ENCODE results near the gene KCNIP1. TPM values are rescaled to one million over a fixed set of nuclear protein-coding genes. Genes with fewer than 3 reads are reported as not detected.

Gene KCNIP1
- total and polyA plus RNA-seq, 8 donors: 0.35 to 4.9 (median 2.5) TPM

- H3K27ac ChIP-seq: no peak overlapping the region
- no peaks in the 10 kb centered on the region for H3K9me3 ChIP-seq
- no peaks in the 10 kb centered on the region for H3K4me1 ChIP-seq
- no peak overlapping the region for H3K4me3 ChIP-seq
- ATAC-seq: no peak
- H3K27me3 ChIP-seq: peaks cover 0 to 13% of the 10 kb centered on the region in 2 donors
- no peaks in the 10 kb centered on the region for H3K36me3 ChIP-seq
- intact Hi-C loops (cut with DNase I): no loop called here
- TF ChIP-seq, protein P1, sequence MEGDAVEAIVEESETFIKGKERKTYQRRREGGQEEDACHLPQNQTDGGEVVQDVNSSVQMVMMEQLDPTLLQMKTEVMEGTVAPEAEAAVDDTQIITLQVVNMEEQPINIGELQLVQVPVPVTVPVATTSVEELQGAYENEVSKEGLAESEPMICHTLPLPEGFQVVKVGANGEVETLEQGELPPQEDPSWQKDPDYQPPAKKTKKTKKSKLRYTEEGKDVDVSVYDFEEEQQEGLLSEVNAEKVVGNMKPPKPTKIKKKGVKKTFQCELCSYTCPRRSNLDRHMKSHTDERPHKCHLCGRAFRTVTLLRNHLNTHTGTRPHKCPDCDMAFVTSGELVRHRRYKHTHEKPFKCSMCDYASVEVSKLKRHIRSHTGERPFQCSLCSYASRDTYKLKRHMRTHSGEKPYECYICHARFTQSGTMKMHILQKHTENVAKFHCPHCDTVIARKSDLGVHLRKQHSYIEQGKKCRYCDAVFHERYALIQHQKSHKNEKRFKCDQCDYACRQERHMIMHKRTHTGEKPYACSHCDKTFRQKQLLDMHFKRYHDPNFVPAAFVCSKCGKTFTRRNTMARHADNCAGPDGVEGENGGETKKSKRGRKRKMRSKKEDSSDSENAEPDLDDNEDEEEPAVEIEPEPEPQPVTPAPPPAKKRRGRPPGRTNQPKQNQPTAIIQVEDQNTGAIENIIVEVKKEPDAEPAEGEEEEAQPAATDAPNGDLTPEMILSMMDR (IDR thresholded peaks at IDR 0.05): no peak
- DNase-seq: no peak
Observed at GRCh38 chr5:170644501-170644900, 140.7 kb downstream of the KCNIP1 start.

DNA sequence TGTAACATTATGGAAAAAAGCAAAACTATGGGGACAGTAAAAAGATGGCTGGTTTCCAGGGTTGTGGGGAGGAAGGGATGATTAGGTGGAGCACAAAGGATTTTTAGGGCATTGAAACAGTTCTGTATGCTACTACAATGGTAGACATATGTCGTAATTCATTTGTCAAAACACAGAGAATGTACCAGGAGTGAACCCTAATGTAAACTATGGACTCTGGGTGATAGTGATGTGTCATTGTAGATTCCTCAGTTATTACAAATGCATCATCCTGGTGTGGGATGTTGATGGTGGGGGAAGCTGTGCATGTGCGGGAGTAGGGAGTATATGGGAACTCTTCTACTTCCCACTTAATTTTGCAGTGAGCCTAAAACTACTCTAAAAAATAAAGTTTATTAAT lies 144.7 kb downstream of the KCNIP1 start:
- ATAC-seq: no peak
- DNase-seq: no peak
- H3K4me3 ChIP-seq: no peak overlapping the region
- no peak overlapping the region for H3K27ac ChIP-seq
- TF ChIP-seq, protein P1 (IDR thresholded peaks at IDR 0.05): no peak
- peaks cover 0 to 13% of the 10 kb centered on the region in 2 donors for H3K27me3 ChIP-seq
- no peaks in the 10 kb centered on the region for H3K36me3 ChIP-seq
- H3K9me3 ChIP-seq: no peaks in the 10 kb centered on the region
- intact Hi-C loops (cut with DNase I): no loop called here
- H3K4me1 ChIP-seq: no peaks in the 10 kb centered on the region

- Histone ChIP-seq H3K4me1 (no peaks in the 10 kb centered on the region), H3K4me3 (no peak overlapping the region), H3K9me3 (no peaks in the 10 kb centered on the region), H3K27ac (no peak overlapping the region), H3K27me3 (peaks cover 0 to 9% of the 10 kb centered on the region in 2 donors), H3K36me3 (no peaks in the 10 kb centered on the region)
- TF ChIP-seq, protein P1 (IDR thresholded peaks at IDR 0.05): no peak
- no peak for ATAC-seq
- no peak for DNase-seq
- intact Hi-C loops (cut with DNase I): no loop called here
Observed at GRCh38 chr5:170650850-170651249, 147.0 kb downstream of the KCNIP1 start.

- Histone ChIP-seq H3K9me3 (no peaks in the 10 kb centered on the region), H3K4me1 (no peaks in the 10 kb centered on the region), H3K27ac (no peak overlapping the region), H3K27me3 (peaks cover 0 to 3% of the 10 kb centered on the region in 2 donors), H3K4me3 (no peak overlapping the region), H3K36me3 (no peaks in the 10 kb centered on the region)
- ATAC-seq (no peak), DNase-seq (no peak)
- intact Hi-C loops (cut with DNase I): no loop called here
- TF ChIP-seq, protein P1 (IDR thresholded peaks at IDR 0.05): no peak
Observed at GRCh38 chr5:170651604-170652277, 147.9 kb downstream of the KCNIP1 start.

GRCh38 chr5:170655476-170655875 lies 151.7 kb downstream of the KCNIP1 start:
- Histone ChIP-seq H3K4me3 (no peak overlapping the region), H3K4me1 (no peaks in the 10 kb centered on the region), H3K27ac (no peak overlapping the region), H3K27me3 (no peaks in the 10 kb centered on the region), H3K9me3 (no peaks in the 10 kb centered on the region), H3K36me3 (no peaks in the 10 kb centered on the region)
- TF ChIP-seq, protein P1 (IDR thresholded peaks at IDR 0.05): no peak
- DNase-seq (no peak), ATAC-seq (no peak)
- intact Hi-C loops (cut with DNase I): no loop called here

All from left lung (tissue), 10 donors.